ENCODE measurements around the gene MKNK1.

- no peak for TF ChIP-seq CTCF (IDR thresholded peaks at IDR 0.05; ENCODE audit: low read depth, low read length, poor library complexity, severe bottlenecking)
- no peak for TF ChIP-seq EZH2phosphoT487 (IDR thresholded peaks at IDR 0.05; ENCODE audit: borderline replicate concordance, low read length)
Observed at GRCh38 chr1:46580140-46580903, 23.7 kb downstream of the MKNK1 start.

All from DOHH2 (cell line).